NK-92 (cell line): ENCODE results near the gene CARD9.
"Not testable (repeated sequence)": the region's sequence is repeated elsewhere in the genome, so short reads cannot be mapped to it uniquely, and the experiment has no call there.

Experiments used
- DNase-seq: peaks from one replicate; lab custom pipeline; 2025; ENCODE audit not compliant: unreplicated experiment; lab: John Stamatoyannopoulos, UW

The CARD9 gene

GRCh38 chr9:136324501-136325300, 48.8 kb downstream of the CARD9 start:
- no peak for DNase-seq

DNA sequence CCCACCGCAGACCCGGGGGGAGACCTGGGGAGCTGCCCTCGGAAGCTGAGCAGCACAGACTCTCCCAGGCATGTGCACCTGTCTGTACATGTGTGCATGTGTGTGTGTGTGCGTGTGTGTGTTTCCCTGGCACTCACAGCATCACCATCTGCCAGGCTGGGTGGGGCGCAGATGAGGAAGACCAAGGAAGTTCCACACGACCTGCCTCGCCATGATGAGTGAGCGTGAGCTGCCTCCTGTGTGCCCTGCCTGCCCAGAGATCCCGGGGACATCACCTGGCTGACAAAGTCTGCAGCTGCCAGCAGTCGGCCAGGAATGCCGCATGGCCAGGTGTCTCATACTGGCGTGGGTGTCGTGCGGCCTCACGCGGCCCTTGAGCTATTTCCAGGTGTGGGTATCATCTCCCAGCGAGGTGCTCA, 50.1 kb downstream of the CARD9 start:
- DNase-seq: no peak

DNA sequence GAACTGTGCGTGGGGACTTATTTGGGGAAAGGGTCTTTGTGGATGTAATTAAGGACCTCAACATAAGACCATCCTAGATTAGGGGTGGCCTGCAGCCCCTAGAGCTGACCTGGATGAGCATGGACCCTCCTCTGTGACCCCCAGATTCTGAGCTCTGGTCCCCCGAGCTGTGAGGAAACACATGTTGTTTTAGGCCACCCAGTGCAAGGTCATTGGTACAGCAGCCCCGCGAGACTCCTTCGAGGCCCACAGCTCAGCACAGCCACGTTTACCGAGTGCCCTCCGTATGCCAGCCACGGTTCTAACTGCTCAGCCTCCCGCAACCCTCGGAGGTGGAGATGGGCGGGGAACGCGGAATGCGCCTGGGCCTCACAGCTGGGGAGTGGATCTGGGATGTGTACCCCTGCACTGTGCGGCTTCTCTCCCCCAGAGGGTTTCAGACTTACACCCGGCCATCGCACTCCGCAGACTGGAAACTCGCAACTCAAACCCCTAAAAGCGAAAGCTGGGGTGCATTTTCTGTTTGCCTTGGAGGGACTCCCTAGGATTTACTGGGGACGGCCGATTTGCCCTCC, 50.6 kb downstream of the CARD9 start:
- DNase-seq: no peak

- DNase-seq: no peak
Observed at GRCh38 chr9:136321561-136321960, 51.9 kb downstream of the CARD9 start.

DNA sequence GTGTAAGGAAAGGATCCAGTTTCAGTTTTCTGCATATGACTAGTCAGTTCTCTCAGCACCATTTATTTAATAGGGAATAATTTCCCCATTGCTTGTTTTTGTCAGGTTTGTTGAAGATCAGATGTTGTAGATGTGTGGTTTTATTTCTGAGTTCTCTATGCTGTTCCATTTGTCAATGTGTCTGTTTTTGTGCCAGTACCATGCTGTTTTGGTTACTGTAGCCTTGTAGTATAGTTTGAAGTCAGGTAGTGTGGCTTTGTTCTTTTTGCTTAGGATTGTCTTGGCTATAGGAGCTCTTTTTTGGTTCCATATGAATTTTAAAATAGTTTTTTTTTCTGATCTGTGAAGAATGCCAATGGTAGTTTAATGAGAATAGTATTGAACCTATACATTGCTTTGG, 52.5 kb downstream of the CARD9 start:
- not testable (repeated sequence) for DNase-seq

DNA sequence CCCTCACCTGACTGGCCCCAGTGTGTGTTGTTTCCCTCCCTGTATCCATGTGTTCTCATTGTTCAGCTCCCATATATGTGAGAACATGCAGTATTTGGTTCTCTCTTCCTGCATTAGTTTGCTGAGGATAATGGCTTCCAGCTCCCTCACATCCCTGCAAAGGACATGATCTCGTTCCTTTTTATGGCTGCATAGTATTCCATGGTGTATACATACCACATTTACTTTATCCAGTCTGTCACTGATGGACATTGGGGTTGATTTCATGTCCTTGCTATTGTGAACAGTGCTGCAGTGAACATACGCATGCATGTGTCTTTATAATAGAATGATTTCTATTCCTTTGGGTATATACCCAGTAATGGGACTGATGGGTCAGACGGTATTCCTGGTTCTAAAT, 53.5 kb downstream of the CARD9 start:
- DNase-seq: not testable (repeated sequence)

GRCh38 chr9:136319244-136319643, 54.2 kb downstream of the CARD9 start:
- DNase-seq: not testable (repeated sequence)

DNA sequence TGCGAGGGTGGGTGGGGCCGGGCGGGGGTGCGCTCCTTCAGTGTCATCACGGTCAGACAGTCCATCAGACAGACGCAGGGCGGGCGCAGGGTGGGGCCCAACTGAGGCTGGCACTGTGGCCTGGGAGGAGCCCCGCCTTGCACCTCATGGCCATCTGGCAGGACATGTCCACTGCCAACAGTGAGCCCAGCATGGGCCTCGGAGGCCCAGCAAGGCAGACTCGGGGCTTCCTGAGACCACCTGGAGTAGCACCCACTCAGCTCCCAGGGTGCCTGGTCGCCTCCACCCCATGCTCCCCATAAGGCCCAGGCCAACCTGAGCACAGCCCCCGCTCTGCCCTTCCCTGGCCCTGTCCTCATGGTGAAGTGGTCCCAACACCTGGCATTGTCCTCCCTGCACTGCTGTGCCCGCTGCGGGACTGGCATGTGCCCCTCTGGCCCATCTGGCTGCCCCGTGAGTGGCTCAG, 54.7 kb downstream of the CARD9 start:
- no peak for DNase-seq

DNA sequence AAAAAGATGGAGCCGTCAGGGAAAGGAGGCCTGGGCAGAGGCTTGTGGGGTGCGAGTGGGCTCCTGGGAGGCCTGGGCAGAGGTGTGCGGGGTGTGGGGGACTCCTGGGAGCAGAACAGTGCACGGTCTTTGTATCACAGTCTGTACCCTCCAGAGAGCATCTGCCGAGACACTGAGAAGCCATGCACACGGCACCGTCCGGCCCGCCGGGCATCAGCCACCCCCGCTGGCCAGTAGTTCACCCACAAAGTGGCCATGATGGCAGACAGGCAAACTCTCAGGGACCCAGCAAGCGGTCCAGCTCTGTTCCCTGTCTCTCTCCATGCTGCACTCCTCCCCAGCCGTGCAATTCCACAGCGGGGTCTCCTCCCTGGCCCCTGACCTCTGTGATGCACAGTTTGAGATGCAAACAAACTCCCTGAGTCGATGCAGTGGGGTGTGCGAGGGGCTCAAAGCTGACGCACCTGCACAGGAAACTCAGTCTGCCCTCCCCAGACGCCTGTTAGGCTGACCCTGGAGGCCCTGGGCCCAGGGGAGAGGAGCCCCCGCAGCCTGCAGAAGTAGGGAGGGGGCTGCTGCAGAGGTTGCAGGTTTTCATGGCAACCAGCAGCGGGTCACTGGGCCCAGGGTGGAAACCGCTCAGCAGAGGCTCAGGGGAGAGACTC, 55.2 kb downstream of the CARD9 start:
- DNase-seq: no peak

DNA sequence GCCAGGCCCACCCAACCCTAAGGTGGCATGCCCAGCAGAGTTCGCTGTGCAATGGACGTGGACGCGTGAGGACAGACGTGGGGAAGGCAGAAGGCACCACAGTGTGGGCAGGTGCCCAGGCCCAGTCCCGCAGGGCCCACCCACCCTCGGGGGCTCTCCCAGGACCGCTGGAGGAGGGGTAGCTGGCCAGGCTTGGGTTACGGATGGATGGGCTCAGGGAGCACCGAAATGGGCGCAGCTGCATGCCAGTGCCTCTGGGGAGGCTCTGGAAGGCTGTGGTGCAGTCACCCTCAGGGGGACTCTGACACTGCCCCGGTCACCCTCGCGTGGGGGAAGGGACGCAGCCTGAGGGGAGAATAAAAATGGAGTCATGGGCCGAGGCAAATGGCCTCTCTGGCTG, 55.8 kb downstream of the CARD9 start:
- no peak for DNase-seq

DNA sequence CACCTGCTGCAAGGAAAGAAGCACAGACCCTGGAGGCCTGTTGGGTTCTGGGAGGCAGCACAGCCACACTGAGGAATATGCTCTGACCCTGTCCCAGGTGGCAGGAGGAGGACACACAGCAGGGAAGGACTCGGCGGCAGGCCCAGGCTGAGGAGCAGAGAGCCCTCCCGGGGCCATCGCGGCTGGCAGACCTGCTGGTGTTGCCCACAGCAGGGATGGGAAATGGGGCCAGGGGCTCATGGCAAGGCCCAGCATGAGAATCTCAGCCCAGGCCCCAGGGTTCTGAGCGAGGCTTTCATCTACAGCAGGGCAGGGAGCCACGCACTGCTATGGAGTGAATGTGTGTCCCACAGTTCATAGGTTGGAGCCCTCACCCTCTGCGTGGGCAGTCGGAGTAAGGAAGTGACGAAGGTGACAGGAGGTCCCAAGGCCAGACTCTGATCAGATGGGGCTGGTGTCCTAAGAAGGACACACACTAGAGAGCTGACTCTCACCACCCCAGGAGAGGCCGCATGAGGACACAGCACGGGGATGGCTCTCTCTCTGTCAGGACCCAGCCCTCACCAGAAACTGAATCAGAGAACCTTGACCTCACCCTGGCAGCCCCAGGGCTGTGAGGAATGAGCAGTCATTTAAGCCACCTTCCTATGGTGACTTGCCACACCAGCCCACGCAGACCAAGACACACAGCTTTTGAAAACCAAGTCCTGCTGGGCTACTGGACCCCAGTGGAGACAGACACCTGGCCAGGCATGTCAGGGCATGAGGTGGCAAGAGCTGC, 56.4 kb downstream of the CARD9 start:
- no peak for DNase-seq

GRCh38 chr9:136316271-136316751, 57.2 kb downstream of the CARD9 start:
- no peak for DNase-seq

- DNase-seq: no peak
Observed at GRCh38 chr9:136314944-136315343, 58.5 kb downstream of the CARD9 start.

GRCh38 chr9:136314056-136314416, 59.4 kb downstream of the CARD9 start:
- DNase-seq: no peak
